ENCODE measurements around the gene CIP2A.

DNA sequence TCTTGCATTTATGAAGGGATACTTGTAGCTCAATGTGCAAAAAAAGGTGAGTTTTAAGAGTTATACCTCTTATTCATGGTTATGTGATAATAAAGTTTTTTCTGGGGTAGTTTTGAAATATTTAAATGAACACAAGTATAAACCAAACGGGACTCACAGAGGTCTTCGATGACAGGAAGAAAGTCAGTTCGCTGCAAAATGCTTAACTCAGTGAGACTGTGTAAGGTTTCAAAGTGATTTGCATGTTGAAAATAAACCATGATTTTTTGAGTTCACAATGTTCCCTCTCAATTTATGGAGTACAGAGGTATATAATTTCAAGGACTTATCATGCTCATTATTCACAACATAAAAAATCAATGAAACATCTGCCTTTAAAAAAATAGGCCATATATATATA is 42.5 kb downstream of the CIP2A start:
- no peak for TF ChIP-seq HOXA7 (CRISPR knock-in tag; IDR thresholded peaks at IDR 0.05)
- no peak for TF ChIP-seq POLR2A (IDR thresholded peaks at IDR 0.05; ENCODE audit: low read length)
- TF ChIP-seq SMC3 (IDR thresholded peaks at IDR 0.05) = no peak
- no peak for TF ChIP-seq CHD4 (IDR thresholded peaks at IDR 0.05; ENCODE audit: borderline replicate concordance)
- TF ChIP-seq, protein P1, sequence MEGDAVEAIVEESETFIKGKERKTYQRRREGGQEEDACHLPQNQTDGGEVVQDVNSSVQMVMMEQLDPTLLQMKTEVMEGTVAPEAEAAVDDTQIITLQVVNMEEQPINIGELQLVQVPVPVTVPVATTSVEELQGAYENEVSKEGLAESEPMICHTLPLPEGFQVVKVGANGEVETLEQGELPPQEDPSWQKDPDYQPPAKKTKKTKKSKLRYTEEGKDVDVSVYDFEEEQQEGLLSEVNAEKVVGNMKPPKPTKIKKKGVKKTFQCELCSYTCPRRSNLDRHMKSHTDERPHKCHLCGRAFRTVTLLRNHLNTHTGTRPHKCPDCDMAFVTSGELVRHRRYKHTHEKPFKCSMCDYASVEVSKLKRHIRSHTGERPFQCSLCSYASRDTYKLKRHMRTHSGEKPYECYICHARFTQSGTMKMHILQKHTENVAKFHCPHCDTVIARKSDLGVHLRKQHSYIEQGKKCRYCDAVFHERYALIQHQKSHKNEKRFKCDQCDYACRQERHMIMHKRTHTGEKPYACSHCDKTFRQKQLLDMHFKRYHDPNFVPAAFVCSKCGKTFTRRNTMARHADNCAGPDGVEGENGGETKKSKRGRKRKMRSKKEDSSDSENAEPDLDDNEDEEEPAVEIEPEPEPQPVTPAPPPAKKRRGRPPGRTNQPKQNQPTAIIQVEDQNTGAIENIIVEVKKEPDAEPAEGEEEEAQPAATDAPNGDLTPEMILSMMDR (IDR thresholded peaks at IDR 0.05) = no peak
- no peak for TF ChIP-seq RAD21 (conservative IDR thresholded peaks at IDR 0.05 in 1 of 2, IDR thresholded peaks at IDR 0.05 in 1 of 2)

Measured in A549 (cell line).